Osteocyte (in vitro differentiated cells): ENCODE measurements around the gene SLC26A11. TPM values are rescaled to one million over a fixed set of nuclear protein-coding genes. Genes with fewer than 3 reads are reported as not detected.
A peak's percentile ranks its signal among the peaks of the same experiment; 100 is the strongest.

Experiments
- DNase-seq: peaks from one replicate; pipeline ENCODE4 v3.0.0; 2021; ENCODE audit warnings: mixed read lengths; ENCODE audit not compliant: unreplicated experiment; ENCODE audit errors: extremely low spot score
- H3K27ac Mint-ChIP-seq: one replicate; pipeline ENCODE4 v1.8.0; 2021; ENCODE audit warnings: mild to moderate bottlenecking, mixed read lengths; ENCODE audit not compliant: unreplicated experiment
- H3K27me3 Mint-ChIP-seq: one replicate; pipeline ENCODE4 v1.8.0; 2021; ENCODE audit warnings: mixed read lengths; ENCODE audit not compliant: unreplicated experiment
- H3K36me3 Mint-ChIP-seq: one replicate; pipeline ENCODE4 v1.8.0; 2021; ENCODE audit warnings: mixed read lengths; ENCODE audit not compliant: unreplicated experiment
- H3K4me1 Mint-ChIP-seq: one replicate; pipeline ENCODE4 v1.8.0; 2021; ENCODE audit warnings: mixed read lengths; ENCODE audit not compliant: unreplicated experiment
- H3K4me3 Mint-ChIP-seq: one replicate; pipeline ENCODE4 v1.8.0; 2021; ENCODE audit warnings: mild to moderate bottlenecking, moderate library complexity, mixed read lengths; ENCODE audit not compliant: unreplicated experiment
- H3K9me3 Mint-ChIP-seq: one replicate; pipeline ENCODE4 v1.8.0; 2021; ENCODE audit warnings: mixed read lengths; ENCODE audit not compliant: unreplicated experiment
- long read RNA-seq: library from polyadenylated mRNA; unstranded; transcript quantifications from one replicate; pipeline ENCODE4 v2.0.0, GENCODE V29; 2021
- total RNA-seq: library from RNA; stranded (reverse); gene quantifications from 2 replicates; pipeline ENCODE4 v1.2.1, GENCODE V29; 2021
- TF ChIP-seq, protein P1 (sequence below): fragments of 200-600 bp; sonication (generic); IDR thresholded peaks from 2 replicates; pipeline ENCODE4 v1.5.0; 2021; ENCODE audit warnings: antibody characterized with exemption, mild to moderate bottlenecking, moderate library complexity

Gene SLC26A11
- total RNA-seq, result 30.1 and 34.7 TPM in 2 replicates
- long read RNA-seq, transcript SLC26A11-201 (18 exons, 2,885 nt), result major isoform, 5 of 12 reads
- long read RNA-seq, partial matches to known transcripts, result 3 of 12 reads
- long read RNA-seq, other reads (novel, unspliced or antisense), result 4 of 12 reads

DNA sequence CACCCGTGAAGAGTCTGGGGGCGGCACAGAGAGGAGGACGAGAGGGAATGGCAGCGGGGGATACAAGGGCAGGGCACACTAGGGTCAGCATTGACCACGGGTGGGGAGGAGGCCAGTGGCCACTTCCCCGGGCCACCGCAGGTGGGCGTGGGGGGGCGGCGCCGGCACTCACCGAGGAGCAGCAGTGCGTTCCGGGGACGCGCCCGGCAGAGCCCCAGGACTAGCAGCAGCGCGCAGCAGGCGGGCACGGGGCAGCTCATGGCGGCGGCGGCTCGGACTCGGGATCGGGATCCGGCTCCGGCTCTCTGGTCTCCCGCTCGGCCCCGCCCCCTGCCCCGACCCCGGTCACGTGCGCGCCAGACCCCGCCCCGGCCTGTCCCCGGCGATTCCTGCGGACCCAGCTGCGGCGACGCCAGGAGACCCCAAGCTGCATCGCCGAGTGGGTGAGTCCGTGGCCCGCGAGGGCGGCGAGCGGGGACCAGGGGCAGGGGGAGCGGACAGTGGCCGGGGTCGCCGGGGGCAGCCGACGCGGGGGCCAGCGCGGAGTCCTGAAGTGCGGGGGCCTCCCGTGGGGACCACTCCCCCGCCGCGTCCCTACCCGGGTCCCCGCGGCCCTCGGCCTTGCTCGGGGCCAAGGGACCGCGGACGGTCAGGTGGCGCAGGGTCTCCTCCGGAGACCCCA, at the start of gene SLC26A11, which contains the start of gene SGSH:
SLC26A11 (plus strand) TSS at position 374 of the 682 bp plus-strand sequence. CDS start 1,134 bp downstream, outside the sequence.
SGSH (minus strand) TSS at position 280 of the 682 bp plus-strand sequence; CDS start at position 260, 20 bp downstream.
- H3K4me1 Mint-ChIP-seq, result peaks cover 18% of the 10 kb centered on the region
- H3K4me3 Mint-ChIP-seq, result peak within 1 kb of the TSS; percentile 86
- no peaks in the 10 kb centered on the region for H3K9me3 Mint-ChIP-seq
- peak; percentile 93 for DNase-seq
- peaks cover 7% of the 10 kb centered on the region for H3K36me3 Mint-ChIP-seq
- peak within 1 kb of the TSS; percentile 85 for H3K27ac Mint-ChIP-seq
- no peaks in the 10 kb centered on the region for H3K27me3 Mint-ChIP-seq
- TF ChIP-seq, protein P1, sequence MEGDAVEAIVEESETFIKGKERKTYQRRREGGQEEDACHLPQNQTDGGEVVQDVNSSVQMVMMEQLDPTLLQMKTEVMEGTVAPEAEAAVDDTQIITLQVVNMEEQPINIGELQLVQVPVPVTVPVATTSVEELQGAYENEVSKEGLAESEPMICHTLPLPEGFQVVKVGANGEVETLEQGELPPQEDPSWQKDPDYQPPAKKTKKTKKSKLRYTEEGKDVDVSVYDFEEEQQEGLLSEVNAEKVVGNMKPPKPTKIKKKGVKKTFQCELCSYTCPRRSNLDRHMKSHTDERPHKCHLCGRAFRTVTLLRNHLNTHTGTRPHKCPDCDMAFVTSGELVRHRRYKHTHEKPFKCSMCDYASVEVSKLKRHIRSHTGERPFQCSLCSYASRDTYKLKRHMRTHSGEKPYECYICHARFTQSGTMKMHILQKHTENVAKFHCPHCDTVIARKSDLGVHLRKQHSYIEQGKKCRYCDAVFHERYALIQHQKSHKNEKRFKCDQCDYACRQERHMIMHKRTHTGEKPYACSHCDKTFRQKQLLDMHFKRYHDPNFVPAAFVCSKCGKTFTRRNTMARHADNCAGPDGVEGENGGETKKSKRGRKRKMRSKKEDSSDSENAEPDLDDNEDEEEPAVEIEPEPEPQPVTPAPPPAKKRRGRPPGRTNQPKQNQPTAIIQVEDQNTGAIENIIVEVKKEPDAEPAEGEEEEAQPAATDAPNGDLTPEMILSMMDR, result no peak

DNA sequence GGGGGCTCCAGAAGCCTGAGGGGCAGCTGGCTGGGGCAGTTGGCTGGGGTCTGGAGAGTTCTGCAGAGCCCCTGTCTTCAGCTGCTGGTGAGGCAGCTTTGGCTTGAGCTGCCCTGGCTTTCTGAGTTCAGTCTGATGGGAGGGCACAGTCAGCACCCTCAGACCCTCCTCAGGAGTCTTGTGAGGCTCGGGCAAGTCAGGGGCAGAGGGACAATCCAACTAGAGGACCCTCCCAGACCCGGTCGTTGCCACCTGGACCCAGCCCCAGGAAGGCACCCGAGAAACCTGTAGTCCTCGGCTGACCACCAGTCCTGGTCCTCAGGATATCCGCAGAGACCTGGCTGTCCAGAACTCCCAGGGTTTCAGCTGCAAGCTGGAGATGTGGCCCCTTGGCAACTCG, 48.5 kb upstream of the SLC26A11 start:
- H3K9me3 Mint-ChIP-seq, result no peaks in the 10 kb centered on the region
- TF ChIP-seq, protein P1, result no peak
- no peak overlapping the region for H3K4me3 Mint-ChIP-seq
- no peak overlapping the region for H3K27ac Mint-ChIP-seq
- peaks cover 7% of the 10 kb centered on the region for H3K27me3 Mint-ChIP-seq
- H3K4me1 Mint-ChIP-seq, result peaks cover 2% of the 10 kb centered on the region
- no peak for DNase-seq
- no peaks in the 10 kb centered on the region for H3K36me3 Mint-ChIP-seq

DNA sequence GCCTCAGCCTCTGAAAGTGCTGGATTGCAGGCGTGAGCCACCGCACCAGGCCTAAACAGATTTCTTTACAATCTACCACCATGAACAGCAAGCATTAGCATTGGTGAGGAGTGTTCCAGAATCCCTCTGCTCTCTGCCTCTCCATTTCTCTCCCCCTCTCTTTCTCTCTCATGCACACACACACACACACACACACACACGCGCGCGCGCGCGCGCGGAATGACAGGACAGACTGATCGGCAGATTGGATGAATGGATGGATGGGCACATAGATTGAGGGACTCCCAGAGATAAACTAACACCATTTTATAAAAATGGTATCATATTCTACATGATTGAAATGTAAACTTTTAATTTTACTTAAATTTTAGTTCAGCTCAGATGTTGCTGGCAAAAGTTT, 47.1 kb upstream of the SLC26A11 start:
- no peak overlapping the region for H3K4me3 Mint-ChIP-seq
- H3K27ac Mint-ChIP-seq, result no peak overlapping the region
- H3K9me3 Mint-ChIP-seq, result no peaks in the 10 kb centered on the region
- peaks cover 7% of the 10 kb centered on the region for H3K27me3 Mint-ChIP-seq
- H3K36me3 Mint-ChIP-seq, result no peaks in the 10 kb centered on the region
- TF ChIP-seq, protein P1, result no peak
- peaks cover 2% of the 10 kb centered on the region for H3K4me1 Mint-ChIP-seq
- DNase-seq, result no peak

DNA sequence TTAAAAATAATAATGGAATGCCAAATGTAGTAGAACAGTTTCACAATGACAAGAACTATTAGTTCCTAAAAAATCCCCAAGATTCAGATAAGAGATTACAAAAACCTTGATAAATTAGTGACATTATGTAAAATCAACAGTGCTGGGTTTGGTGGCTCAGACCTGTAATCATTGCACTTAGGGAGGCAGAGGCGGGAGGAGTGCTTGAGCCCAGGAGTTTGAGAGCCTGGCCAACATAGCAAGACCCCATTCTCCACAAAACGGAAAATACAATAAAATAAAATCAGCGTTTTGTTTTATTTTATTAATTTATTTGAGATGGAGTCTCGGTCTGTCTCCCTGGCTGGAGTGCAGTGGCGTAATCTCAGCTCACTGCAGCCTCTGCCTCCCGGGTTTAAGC, 46.3 kb upstream of the SLC26A11 start:
- TF ChIP-seq, protein P1, result no peak
- Mint-ChIP-seq H3K4me3 (no peak overlapping the region), H3K9me3 (no peaks in the 10 kb centered on the region)

DNA sequence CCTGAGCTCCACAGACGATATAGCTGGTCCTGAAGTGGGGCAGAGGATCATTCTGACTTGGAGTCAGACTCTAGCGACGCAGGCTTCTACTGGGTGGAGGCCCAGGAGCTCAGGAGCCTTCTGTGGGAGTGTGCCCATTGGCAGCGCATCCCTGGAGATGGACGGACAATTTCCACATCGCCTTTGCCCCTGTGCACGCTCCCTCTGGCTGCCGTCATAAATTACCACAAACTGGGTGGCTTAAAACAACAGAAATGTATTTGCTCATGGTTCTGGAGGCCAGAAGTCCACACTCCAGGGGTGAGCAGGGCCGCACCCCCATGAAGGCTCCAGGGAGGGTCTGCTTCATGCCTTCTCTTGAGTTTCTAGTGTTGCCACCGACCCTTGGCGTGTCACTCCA, 43.5 kb upstream of the SLC26A11 start:
- Mint-ChIP-seq H3K4me3 (no peak overlapping the region), H3K27ac (no peak overlapping the region)
- TF ChIP-seq, protein P1, result no peak

More for the DNA sequence above, 46.3 kb upstream of the SLC26A11 start:
- H3K27me3 Mint-ChIP-seq, result peaks cover 8% of the 10 kb centered on the region
- H3K4me1 Mint-ChIP-seq, result peaks cover 2% of the 10 kb centered on the region
- DNase-seq, result no peak
- no peak overlapping the region for H3K27ac Mint-ChIP-seq
- no peaks in the 10 kb centered on the region for H3K36me3 Mint-ChIP-seq

More for the DNA sequence above, 43.5 kb upstream of the SLC26A11 start:
- Mint-ChIP-seq H3K9me3 (no peaks in the 10 kb centered on the region), H3K36me3 (no peaks in the 10 kb centered on the region), H3K4me1 (peaks cover 2% of the 10 kb centered on the region), H3K27me3 (peaks cover 21% of the 10 kb centered on the region)
- no peak for DNase-seq
